K562 (cell line): ENCODE measurements around the gene HSD17B12. TPM values are rescaled to one million over a fixed set of nuclear protein-coding genes. Genes with fewer than 3 reads are reported as not detected.

ENCODE experiments used
- ARID4B ChIP-seq: sonication (generic); formaldehyde crosslinking; IDR thresholded peaks from 2 replicates; pipeline ENCODE4 v1.8.0; 2022; ENCODE audit warnings: mild to moderate bottlenecking, missing genetic modification reagents
- ELF2 ChIP-seq: fragments of 250-450 bp; sonication (Bioruptor Pico); IDR thresholded peaks from 2 replicates; pipeline ENCODE4 v1.5.0; 2021; ENCODE audit warnings: mild to moderate bottlenecking
- TCFL5 ChIP-seq: fragments of 250-450 bp; sonication (Bioruptor Pico); conservative IDR thresholded peaks from 2 replicates; pipeline ENCODE4 v1.6.1; 2021; ENCODE audit warnings: mild to moderate bottlenecking, moderate library complexity, matching md5 sums
- ZMIZ1 ChIP-seq, 2 experiments: fragments of 150-350 bp in 1 of 2; IDR thresholded peaks; 2 replicates each; pipeline ENCODE4 v1.6.1; 2012 to 2016; ENCODE audit warnings: low read depth in 2 of 2, low read length in 2 of 2, mild to moderate bottlenecking in 1 of 2, moderate library complexity in 1 of 2
- polyA plus RNA-seq, 8 experiments: library from polyadenylated mRNA; depleted of rRNA in 4 of 8; stranded (reverse) in 5 of 8; unstranded in 3 of 8; fragments of >200 nt; fragmentation: Nextera tagmentation in 2 of 8; fragmentation: Illumina TruSeq in 1 of 8; extraction: Ambion mirVana in 2 of 8; extraction: Trizol in 1 of 8; gene quantifications; 2 replicates each; pipeline versions ENCODE4 v1.2.1 to v1.2.3, GENCODE V29; 2011 to 2014; ENCODE audit warnings: inconsistent platforms in 1 of 8, missing spikeins in 1 of 8
- total RNA-seq, 7 experiments: library from RNA; depleted of rRNA in 6 of 7; stranded (reverse); fragments of >200 nt in 6 of 7; fragmentation: Illumina TruSeq in 2 of 7; extraction: Trizol in 2 of 7; gene quantifications; 2 replicates each; pipeline versions ENCODE4 v1.2.1 to v1.2.3, GENCODE V29; 2011 to 2021; ENCODE audit warnings: low replicate concordance in 1 of 7

Gene HSD17B12
- total and polyA plus RNA-seq, 9 of the 15 experiments (the other 6 are each of a cell fraction or from before 2014, with no cell fraction given), result 9.1 to 34.5 (median 23.3) TPM

GRCh38 chr11:43694477-43694876 is 13.9 kb downstream of the HSD17B12 start (continued):
- TF ChIP-seq ARID4B (CRISPR knock-in tag), result no peak
- TF ChIP-seq TCFL5 (CRISPR knock-in tag), result no peak
- TF ChIP-seq ELF2 (CRISPR knock-in tag), result no peak
- no peak for TF ChIP-seq ZMIZ1 (IDR thresholded peaks at IDR 0.05; ENCODE audit: low read depth in 2 of 2, low read length in 2 of 2)
